B cell (primary cell): Measurements from ENCODE around the gene DNAAF8.
"Not testable (repeated sequence)": the region's sequence is repeated elsewhere in the genome, so short reads cannot be mapped to it uniquely, and the experiment has no call there.

ENCODE experiments used
- EZH2 ChIP-seq: IDR thresholded peaks from 2 replicates; pipeline ENCODE4 v1.6.1; 2012; ENCODE audit warnings: borderline replicate concordance, low read depth, mild to moderate bottlenecking, moderate library complexity, low read length; ENCODE audit not compliant: insufficient read depth, poor library complexity, severe bottlenecking
- TF ChIP-seq, protein P1 (sequence below): fragments of 200-600 bp; IDR thresholded peaks from one replicate; pipeline ENCODE4 v1.8.0; 2022; ENCODE audit warnings: antibody characterized with exemption, mild to moderate bottlenecking

DNA sequence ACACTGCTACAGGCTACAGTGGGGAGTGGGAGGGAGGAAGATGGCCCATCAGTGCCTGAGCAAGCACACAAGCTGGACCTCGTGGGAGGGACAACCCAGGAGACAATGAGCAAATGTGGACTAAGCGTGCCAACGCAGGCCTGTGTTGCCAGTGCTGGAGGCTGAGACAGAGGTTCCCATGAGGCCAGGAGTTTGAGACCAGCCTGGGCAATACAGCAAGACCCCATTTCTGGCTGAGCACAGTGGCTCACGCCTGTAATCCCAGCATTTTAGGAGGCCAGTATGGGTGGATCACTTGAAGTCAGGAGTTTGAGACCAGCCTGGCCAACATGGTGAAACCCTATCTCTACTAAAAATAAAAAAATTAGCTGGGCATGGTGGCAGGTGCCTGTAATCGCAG lies 4.0 kb downstream of the DNAAF8 start:
- TF ChIP-seq, protein P1, sequence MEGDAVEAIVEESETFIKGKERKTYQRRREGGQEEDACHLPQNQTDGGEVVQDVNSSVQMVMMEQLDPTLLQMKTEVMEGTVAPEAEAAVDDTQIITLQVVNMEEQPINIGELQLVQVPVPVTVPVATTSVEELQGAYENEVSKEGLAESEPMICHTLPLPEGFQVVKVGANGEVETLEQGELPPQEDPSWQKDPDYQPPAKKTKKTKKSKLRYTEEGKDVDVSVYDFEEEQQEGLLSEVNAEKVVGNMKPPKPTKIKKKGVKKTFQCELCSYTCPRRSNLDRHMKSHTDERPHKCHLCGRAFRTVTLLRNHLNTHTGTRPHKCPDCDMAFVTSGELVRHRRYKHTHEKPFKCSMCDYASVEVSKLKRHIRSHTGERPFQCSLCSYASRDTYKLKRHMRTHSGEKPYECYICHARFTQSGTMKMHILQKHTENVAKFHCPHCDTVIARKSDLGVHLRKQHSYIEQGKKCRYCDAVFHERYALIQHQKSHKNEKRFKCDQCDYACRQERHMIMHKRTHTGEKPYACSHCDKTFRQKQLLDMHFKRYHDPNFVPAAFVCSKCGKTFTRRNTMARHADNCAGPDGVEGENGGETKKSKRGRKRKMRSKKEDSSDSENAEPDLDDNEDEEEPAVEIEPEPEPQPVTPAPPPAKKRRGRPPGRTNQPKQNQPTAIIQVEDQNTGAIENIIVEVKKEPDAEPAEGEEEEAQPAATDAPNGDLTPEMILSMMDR, result not testable (repeated sequence)
- TF ChIP-seq EZH2, result not testable (repeated sequence)
